VCaP (cell line): Measurements from ENCODE around the gene FGF7.
"Not testable (repeated sequence)": the region's sequence is repeated elsewhere in the genome, so short reads cannot be mapped to it uniquely, and the experiment has no call there.

Experiments used
- H3K27ac ChIP-seq: fragments of 450-650 bp; 2 replicates; pipeline ENCODE4 v1.5.1; 2017
- CTCF ChIP-seq: fragments of 450-650 bp; conservative IDR thresholded peaks from 2 replicates; pipeline ENCODE4 v1.5.1; 2017; ENCODE audit warnings: mild to moderate bottlenecking, moderate library complexity

The FGF7 gene

GRCh38 chr15:49423021-49423420, at the start of gene FGF7:
FGF7 (plus strand) TSS chr15:49423242; CDS start chr15:49424298, 1,056 bp downstream.
- TF ChIP-seq CTCF = no peak

GRCh38 chr15:49379996-49380395, 43.0 kb upstream of the FGF7 start:
- no peak overlapping the region for H3K27ac ChIP-seq
- TF ChIP-seq CTCF = no peak

More at GRCh38 chr15:49423021-49423420, at the start of gene FGF7:
- no peak within 1 kb of the TSS for H3K27ac ChIP-seq

- H3K27ac ChIP-seq = no peak overlapping the region
- TF ChIP-seq CTCF = no peak
Observed at GRCh38 chr15:49380912-49381311, 42.1 kb upstream of the FGF7 start.

GRCh38 chr15:49382394-49382793, 40.6 kb upstream of the FGF7 start:
- no peak for TF ChIP-seq CTCF
- no peak overlapping the region for H3K27ac ChIP-seq

GRCh38 chr15:49383266-49383665, 39.8 kb upstream of the FGF7 start:
- H3K27ac ChIP-seq = no peak overlapping the region
- TF ChIP-seq CTCF = no peak

- no peak overlapping the region for H3K27ac ChIP-seq
- no peak for TF ChIP-seq CTCF
Observed at GRCh38 chr15:49387471-49387870, 35.6 kb upstream of the FGF7 start.

GRCh38 chr15:49402515-49403296, 20.3 kb upstream of the FGF7 start:
- H3K27ac ChIP-seq = not testable (repeated sequence)

- H3K27ac ChIP-seq = no peak overlapping the region
- TF ChIP-seq CTCF = no peak
Observed at GRCh38 chr15:49406352-49407118, 16.5 kb upstream of the FGF7 start.
